Peyer's patch (tissue), 4 donors: Measurements from ENCODE around the gene GORASP1. TPM values are rescaled to one million over a fixed set of nuclear protein-coding genes. Genes with fewer than 3 reads are reported as not detected.

Experiments used
- DNase-seq, 3 donors: peaks; one replicate each; pipeline ENCODE4 v3.0.0-alpha.2; 2017 to 2019
- H3K27ac ChIP-seq, 4 donors: fragments of 200-600 bp; sonication (generic); one replicate each; pipeline ENCODE4 v1.5.1; 2016 to 2019
- H3K27me3 ChIP-seq, 2 donors: fragments of 200-600 bp; sonication (generic); one replicate each; pipeline ENCODE4 v1.5.1; 2019
- H3K36me3 ChIP-seq, 3 donors: fragments of 200-600 bp; sonication (generic); one replicate each; pipeline ENCODE4 v1.5.1; 2016 to 2019
- H3K4me1 ChIP-seq, 4 donors: fragments of 200-600 bp; sonication (generic); one replicate each; pipeline ENCODE4 v1.5.1; 2016 to 2019
- H3K4me3 ChIP-seq, 4 donors: fragments of 200-600 bp; sonication (generic); 1 replicate in 3 of 4; 2 replicates in 1 of 4; pipeline ENCODE4 v1.5.1; 2016 to 2019; ENCODE audit warnings: mild to moderate bottlenecking in 1 of 4
- H3K9me3 ChIP-seq, 4 donors: fragments of 200-600 bp; sonication (generic); one replicate each; pipeline ENCODE4 v1.5.1; 2016 to 2019; ENCODE audit warnings: mild to moderate bottlenecking in 1 of 4
- POLR2A ChIP-seq, 2 donors: fragments of 450-650 bp; IDR thresholded peaks; one replicate each; pipeline ENCODE4 v1.5.1; 2017; ENCODE audit warnings: antibody characterized with exemption in 2 of 2, mild to moderate bottlenecking in 2 of 2, moderate library complexity in 2 of 2
- total RNA-seq, 4 donors: library from RNA; depleted of rRNA; stranded (reverse); fragments of >200 nt; gene quantifications; one replicate each; pipeline ENCODE4 v1.1.0, GENCODE V29; 2016
- TF ChIP-seq, protein P1 (sequence below), 6 experiments: fragments of 450-650 bp in 4 of 6; fragments of 200-600 bp in 2 of 6; sonication (generic) in 1 of 6; IDR thresholded peaks; one replicate each; pipeline ENCODE4 v1.5.1; 2017 to 2019; ENCODE audit warnings: antibody characterized with exemption in 6 of 6, mild to moderate bottlenecking in 3 of 6, moderate library complexity in 1 of 6

Gene GORASP1
- total RNA-seq, 4 donors from 2014 or later: 85.8 to 145 (median 128) TPM

DNA sequence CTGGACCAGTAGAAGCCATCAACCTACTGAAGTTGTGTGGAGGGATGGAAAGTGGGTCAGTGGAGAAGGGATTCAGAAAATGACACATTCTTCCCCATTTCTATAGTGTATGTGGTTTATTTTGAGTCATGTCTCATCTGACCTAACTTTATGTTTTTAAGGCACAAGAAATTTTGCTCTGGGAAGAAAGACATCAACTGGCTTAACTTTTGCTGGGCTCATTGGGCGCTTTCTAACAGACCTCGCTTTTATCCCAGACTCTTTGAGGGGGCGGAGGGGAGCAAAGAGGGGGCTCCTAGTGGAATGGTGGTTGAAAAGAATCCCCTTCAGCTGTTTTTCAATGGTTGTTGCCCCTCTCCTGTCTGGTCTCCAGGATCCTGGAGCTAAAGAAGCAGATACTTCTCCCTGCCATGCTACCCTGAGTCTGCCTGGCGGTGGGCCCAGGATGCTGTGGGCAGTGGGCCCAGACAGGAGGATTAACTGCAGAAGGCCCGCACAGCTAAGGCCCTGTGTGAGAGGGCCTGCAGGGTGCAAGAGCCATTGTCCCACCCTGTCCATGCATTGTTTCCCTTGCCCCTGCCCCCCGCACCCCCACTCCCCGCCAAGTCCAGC, 31.5 kb upstream of the GORASP1 start:
- Histone ChIP-seq H3K9me3 (no peaks in the 10 kb centered on the region), H3K27ac (no peak overlapping the region), H3K27me3 (no peaks in the 10 kb centered on the region), H3K4me1 (peaks cover 0 to 30% (median 14%) of the 10 kb centered on the region in 4 donors), H3K4me3 (no peak overlapping the region), H3K36me3 (peaks cover 0 to 28% (median 0%) of the 10 kb centered on the region in 3 donors)
- peak in 1 of 3 donors; percentile 44 for DNase-seq
- no peak for TF ChIP-seq POLR2A (IDR thresholded peaks at IDR 0.05)
- TF ChIP-seq, protein P1, sequence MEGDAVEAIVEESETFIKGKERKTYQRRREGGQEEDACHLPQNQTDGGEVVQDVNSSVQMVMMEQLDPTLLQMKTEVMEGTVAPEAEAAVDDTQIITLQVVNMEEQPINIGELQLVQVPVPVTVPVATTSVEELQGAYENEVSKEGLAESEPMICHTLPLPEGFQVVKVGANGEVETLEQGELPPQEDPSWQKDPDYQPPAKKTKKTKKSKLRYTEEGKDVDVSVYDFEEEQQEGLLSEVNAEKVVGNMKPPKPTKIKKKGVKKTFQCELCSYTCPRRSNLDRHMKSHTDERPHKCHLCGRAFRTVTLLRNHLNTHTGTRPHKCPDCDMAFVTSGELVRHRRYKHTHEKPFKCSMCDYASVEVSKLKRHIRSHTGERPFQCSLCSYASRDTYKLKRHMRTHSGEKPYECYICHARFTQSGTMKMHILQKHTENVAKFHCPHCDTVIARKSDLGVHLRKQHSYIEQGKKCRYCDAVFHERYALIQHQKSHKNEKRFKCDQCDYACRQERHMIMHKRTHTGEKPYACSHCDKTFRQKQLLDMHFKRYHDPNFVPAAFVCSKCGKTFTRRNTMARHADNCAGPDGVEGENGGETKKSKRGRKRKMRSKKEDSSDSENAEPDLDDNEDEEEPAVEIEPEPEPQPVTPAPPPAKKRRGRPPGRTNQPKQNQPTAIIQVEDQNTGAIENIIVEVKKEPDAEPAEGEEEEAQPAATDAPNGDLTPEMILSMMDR (IDR thresholded peaks at IDR 0.05): no peak

DNA sequence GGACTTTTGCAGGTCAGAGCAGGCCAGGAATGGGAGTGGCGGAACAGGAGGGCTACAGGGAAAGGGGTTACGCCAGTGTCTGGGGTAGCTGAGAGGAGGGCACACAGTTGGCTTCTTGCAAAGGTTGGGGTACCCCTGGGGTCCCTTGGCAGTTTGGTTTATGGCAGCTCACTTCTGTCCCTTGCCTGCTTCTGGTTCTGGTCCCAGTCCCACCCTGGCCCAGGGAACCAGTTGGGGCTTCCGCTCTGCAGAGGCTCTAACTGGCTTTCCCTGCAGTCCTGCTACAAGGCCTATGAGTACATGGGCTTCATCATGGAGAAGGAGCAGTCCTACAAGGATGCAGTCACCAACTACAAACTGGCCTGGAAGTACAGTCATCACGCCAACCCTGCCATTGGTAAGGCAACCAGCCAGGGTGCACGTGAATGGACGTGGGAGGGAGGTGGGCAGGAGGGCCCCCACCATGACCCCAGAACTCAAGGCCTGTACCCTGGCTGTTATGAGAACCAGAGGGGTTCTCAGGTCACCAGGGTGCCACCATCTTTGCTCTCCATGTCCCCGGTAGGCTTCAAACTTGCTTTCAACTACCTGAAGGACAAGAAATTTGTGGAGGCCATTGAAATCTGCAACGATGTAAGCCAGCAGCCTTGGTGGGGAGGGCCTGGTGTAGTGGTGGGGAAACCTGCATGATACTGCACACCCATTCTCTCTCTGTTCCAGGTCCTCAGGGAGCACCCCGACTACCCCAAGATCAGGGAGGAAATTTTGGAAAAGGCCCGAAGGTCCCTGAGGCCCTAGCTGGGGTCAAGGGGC, 30.8 kb upstream of the GORASP1 start:
- peak in 1 of 3 donors; percentile 39 for DNase-seq
- H3K36me3 ChIP-seq: peaks cover 0 to 21% (median 0%) of the 10 kb centered on the region in 3 donors
- TF ChIP-seq POLR2A (IDR thresholded peaks at IDR 0.05): no peak
- TF ChIP-seq, protein P1 (IDR thresholded peaks at IDR 0.05): no peak
- H3K4me1 ChIP-seq: peaks cover 0 to 30% (median 14%) of the 10 kb centered on the region in 4 donors
- H3K27me3 ChIP-seq: no peaks in the 10 kb centered on the region
- no peak overlapping the region for H3K4me3 ChIP-seq
- H3K27ac ChIP-seq: no peak overlapping the region
- no peaks in the 10 kb centered on the region for H3K9me3 ChIP-seq

DNA sequence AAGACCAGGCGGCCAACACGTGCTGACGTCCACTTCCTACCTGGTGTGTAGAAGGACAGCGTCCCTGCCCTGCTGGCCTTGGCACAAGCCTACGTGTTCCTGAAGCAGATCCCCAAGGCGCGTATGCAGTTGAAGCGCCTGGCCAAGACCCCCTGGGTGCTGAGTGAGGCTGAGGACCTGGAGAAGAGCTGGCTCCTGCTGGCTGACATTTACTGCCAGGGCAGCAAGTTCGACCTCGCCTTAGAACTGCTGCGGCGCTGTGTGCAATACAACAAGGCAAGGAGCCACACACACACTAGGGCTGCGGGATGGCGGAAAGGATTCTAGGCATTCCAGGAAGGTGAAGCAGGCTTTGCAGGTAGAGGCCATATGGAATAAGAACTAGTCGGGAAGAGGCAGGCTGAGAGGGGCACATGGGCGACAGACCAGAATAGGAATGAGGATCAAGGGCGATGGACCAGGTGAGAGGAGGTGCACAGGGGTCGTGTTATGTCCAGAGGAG, 30.1 kb upstream of the GORASP1 start:
- peak in 1 of 3 donors; percentile 45 for DNase-seq
- H3K27me3 ChIP-seq: no peaks in the 10 kb centered on the region
- no peak for TF ChIP-seq POLR2A (IDR thresholded peaks at IDR 0.05)
- TF ChIP-seq, protein P1 (IDR thresholded peaks at IDR 0.05): no peak
- peaks cover 0 to 13% (median 0%) of the 10 kb centered on the region in 3 donors for H3K36me3 ChIP-seq
- peaks cover 0 to 23% (median 13%) of the 10 kb centered on the region in 4 donors for H3K4me1 ChIP-seq
- no peak overlapping the region for H3K4me3 ChIP-seq
- no peak overlapping the region for H3K27ac ChIP-seq
- no peaks in the 10 kb centered on the region for H3K9me3 ChIP-seq

DNA sequence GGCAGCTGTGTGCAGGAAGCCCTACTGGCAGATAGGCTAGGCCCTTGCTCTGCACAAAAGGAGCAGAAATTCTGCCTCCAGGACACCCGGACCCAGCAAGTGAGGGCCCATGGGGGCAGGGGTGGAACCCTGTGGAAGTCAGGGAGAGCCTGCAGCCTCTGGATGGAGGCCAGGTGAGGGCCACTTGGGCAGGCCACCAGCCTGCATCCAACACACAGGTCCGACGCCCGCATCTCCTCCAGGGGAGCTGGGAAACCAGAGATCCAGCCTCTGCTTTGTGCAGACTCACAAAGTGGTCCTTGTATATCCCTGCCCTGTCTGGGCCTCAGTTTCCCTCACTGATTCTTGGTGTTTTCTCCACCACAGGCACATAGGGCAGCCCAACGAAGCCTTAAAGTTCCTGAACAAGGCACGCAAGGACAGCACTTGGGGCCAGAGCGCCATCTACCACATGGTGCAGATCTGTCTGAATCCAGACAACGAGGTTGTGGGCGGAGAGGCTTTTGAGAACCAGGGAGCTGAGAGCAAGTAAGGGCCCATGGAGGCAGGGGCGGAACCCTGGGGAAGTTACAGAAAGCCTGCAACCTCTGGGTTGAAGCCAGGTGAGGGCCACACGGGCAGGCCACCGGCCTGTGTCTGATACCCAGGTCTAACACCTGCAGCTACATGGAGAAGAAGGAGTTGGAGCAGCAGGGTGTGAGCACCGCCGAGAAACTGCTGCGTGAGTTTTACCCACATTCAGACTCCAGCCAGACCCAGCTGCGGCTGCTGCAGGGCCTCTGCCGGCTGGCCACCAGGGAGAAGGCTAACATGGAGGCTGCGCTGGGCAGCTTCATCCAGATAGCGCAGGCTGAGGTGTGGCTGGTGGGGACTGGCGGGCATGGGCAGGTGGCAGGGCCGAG, 29.4 kb upstream of the GORASP1 start:
- H3K36me3 ChIP-seq: peaks cover 0 to 8% (median 0%) of the 10 kb centered on the region in 3 donors
- peak in 1 of 3 donors; percentile 43 for DNase-seq
- peaks cover 0 to 16% (median 7%) of the 10 kb centered on the region in 4 donors for H3K4me1 ChIP-seq
- no peaks in the 10 kb centered on the region for H3K9me3 ChIP-seq
- TF ChIP-seq, protein P1 (IDR thresholded peaks at IDR 0.05): no peak
- TF ChIP-seq POLR2A (IDR thresholded peaks at IDR 0.05): no peak
- no peak overlapping the region for H3K4me3 ChIP-seq
- no peaks in the 10 kb centered on the region for H3K27me3 ChIP-seq
- H3K27ac ChIP-seq: no peak overlapping the region
